Measurements from ENCODE around the gene B3GNT4.
"Not testable (repeated sequence)": the region's sequence is repeated elsewhere in the genome, so short reads cannot be mapped to it uniquely, and the experiment has no call there.

B3GNT4 gene

DNA sequence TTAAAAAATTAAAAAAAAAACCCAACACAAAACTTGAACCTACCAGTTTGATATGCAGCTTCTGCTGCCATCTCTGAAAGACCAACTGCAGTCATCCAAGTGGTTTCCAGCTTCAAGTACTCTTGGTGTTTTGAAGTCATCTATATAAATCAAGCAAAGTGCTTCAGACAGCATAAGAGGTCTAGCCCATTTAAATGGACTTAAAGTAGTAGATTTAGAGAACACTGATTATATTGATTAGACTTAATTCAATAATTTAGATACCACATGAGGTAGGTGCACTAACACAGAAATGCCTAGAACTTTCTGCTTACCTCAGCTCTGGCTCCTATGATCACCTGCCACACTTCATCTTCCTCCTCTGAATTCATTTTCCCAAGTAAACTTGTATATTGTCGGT, 12.9 kb downstream of the B3GNT4 start:
- DNase-seq (ENCODE audit: low read depth): no peak

DNA sequence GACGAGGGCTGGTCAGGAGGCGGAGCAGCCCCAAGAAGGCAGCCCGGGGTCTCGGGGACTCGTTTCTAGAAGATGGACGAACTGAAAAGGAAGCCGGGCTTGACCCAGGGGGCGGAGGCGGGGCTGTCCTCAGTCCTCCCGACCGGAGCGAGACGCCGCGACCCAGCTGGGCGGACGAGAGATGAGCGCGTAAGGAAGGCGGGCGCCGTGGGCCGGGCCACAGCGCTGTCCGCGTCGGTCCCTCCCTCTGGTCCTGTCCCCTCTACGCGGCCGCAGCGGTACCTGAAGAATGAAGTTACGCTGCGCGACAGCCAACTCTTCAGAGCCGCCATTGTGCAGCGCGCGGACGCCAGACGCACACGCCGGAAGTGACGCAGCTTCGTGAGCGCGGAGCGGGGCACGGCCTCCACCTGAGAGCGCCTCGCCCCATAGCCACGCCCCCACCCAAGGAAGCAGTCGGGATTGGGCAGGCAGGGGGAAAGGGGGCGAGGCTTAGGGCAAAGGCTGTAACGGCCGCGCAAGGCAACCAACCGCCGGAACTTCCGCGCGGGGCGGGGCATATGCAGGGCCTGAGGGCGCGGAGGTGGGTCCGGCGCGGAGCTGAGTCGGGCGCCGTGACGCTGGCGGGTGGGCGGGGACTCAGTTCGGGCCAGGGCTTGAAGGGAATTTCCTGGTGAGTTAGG, 22.3 kb downstream of the B3GNT4 start, which contains the start of gene DIABLO:
Gene DIABLO (minus strand): TSS at position 370 of the 683 bp plus-strand sequence. CDS start 38 bp downstream, at position 332.
- peak; percentile 91 for DNase-seq (ENCODE audit: low read depth)

DNA sequence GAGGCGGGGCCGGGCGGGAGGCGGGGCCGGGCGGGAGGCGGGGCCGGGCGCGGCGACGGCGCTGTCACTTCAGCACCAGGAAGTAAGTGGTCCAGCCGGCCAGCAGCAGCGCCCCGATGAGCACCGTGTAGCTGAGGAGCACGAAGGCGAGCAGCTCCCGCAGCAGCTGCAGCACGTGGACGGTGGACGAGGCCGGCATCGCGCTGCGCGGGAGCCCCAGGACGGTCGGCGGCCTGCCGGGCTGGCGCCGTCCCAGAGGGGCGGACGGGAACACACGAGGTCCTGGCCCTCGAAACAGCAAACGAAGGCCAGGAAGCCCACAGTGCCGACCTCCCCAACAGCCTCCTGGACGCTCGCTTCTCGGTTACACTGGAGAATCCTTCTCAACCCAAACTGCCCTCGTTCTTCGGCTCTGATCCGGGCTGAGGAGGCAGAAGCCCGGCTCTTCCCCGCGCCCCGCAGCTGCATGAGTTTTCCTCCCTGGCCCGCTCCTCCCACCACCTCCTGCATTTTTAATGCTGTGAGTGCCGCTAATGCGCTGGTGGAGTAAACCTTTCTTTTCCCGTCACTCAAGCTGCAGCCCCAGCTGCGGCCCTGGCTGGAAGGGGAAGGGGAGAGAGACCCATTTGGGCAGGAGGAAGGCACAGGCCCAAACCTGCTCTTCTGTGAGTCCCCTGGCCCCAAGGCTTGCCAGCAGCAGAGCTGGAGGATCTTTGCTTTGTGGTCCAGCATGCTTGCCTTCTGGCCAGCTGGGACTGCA, 23.0 kb downstream of the B3GNT4 start:
- DNase-seq (ENCODE audit: low read depth): no peak

DNA sequence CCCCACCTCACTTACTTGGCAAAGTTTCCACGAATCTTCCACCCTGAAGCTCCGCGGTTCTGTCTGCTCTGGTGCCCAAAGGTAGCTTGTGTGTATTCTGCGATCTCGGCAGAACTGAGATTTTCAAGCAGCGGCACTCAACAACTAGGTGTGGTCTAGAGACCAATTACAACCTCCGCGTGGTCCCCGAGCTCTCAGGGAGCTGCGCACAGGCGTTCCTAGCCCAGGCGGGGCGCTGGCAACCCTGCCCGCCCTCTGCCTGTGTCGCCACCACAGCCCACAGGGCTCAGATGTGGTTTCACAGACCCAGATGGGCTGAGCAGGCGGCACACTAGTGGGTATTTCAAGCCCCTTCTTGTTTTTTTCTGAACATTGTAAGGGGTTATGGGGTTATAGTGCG, 23.8 kb downstream of the B3GNT4 start:
- DNase-seq (ENCODE audit: low read depth): no peak

DNA sequence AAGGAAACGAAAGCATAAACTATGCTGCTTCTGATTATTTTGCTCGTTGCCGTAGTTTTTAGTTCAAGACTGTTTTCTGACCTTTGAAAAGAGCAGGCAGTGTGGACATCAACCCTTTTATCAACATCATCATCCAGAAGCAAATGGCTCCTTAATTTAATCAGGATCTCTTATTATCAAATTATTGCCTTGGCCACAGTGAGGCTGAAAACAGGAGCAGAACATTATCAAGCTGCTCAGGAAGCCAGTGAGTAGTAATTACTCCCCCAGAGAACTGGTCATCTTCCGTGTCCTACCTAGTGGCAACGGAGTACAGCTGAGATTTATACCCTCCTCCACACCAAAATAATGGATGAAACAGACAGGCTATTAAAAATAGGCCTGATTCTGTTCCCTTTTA, 24.6 kb downstream of the B3GNT4 start:
- no peak for DNase-seq (ENCODE audit: low read depth)

DNA sequence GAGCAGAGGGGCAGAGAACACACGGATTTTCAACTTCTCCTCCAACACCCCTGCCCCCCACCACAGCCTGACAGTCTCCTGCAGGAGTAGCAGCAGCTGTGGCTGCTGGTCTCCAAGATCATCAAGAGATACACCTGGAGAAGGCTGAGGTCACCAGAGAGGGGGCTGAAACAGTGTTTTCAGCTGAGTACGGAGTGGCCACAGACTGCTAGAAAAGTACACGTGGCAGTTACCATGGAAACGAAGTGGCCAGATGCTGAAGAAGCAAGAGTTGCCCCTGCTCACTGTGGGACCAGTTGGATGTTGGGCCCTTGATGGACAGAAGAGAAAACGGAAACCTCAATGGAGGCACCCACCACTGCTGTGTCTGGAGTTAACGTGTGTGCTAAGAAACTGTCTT, 27.3 kb downstream of the B3GNT4 start:
- no peak for DNase-seq (ENCODE audit: low read depth)

DNA sequence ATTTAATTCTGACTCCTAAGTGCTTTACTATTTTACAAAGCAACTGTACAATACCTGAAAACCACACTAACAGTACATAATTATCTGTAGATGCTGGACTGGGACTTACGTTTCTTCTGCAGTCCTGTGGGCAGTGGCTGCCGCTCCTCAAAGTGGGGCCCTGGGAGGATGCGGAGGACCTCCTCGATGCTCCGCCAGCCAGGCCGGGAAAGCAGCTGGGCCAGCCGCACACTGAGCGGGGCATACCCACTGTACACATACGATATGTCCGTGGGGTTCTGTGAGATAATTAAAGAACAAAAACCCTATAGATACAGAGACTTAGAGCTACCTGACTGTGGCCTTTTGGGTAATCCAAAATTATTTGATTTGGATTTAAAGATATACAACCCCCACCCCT, 29.2 kb downstream of the B3GNT4 start:
- DNase-seq (ENCODE audit: low read depth): no peak

DNA sequence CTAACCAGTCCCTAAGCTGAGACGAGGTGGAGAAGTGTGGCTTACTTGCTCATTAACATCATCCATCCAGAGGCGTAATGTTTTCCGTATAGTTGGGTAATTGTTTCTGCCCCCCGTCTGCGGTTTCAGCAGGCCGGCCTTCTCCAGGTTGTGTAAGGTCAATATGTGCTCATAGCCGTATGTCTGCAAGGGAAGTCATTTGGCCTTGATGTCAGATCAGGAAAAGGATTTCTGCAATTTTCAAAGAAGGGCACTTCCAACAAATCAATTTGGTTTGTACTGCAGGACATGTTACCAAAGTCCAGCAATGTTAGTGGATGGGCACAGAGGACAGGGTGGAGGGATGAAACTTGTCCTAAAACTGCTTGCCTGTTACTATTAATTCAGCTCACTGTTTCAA, 32.2 kb downstream of the B3GNT4 start:
- no peak for DNase-seq (ENCODE audit: low read depth)

DNA sequence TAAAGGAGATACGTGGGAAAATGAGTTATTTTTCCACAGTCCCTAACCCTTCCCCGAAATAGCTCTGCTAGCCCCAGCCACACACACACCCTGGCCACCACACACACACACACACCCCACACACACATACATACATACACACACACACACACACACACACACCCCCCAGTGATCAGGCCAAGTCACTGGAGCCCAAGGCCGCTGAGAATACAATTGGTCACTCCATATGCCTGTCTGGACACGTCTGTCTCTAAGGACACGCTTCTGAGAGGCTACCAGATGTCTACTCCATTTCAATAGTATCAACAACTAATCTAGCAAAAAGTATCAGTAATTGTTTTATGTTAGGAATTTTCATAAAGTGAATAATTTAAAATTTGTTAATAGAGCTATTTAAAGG, 35.4 kb downstream of the B3GNT4 start:
- no peak for DNase-seq (ENCODE audit: low read depth)

DNA sequence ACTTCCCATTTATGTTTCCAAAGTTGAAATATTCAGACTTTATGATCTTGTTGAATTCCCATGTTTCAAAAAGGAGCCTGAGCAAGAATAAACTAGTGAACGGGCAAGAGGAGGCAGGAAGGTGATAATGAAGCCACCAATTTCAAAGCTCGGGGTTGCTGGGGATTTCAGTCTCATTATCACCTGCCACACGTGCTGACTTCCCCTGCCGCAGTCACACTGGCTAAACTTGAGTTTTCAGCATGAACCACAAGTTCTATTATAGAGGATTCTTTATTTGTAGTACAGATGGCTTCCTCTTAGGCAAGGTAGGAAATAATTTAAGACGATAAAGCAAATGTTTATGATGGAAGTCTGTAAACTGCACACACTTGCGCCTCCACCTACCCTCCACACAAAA, 40.5 kb downstream of the B3GNT4 start:
- no peak for DNase-seq (ENCODE audit: low read depth)

DNA sequence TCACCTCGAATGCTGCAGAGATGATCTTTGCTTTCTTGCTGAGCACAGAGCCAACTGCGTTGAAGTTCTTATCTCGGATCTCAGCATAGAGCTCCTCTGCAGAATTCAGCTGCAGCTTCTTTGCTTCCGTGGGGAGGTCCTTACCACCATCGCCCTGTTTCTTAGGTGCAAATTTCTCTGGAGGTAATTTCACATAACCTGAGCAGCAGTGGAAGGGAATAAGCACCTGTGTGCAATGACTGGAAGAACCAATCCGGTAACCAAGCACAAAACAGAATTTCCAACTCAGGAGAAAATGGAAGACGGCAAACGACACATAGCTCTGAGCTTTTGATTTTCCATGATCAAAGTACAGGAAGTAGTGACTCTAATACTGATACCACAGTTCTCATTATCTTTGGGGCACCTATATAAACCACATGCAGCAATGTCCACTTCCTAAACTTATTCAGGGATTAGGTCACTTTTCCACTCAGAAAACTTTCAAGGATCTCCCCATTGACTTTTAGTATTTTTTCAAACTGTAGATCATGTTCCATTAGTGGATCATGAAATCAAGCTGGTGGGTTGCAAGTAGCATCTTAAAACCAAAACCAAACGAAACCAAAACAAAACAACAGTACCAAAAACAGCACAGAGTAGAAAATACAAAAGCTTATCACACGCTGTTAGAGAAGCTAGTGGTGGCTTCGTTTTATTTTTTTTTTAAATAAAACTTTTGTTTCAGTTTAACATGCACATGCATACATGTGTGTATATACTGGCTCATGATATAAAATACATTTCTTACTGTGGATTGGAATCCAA, 41.3 kb downstream of the B3GNT4 start:
- no peak for DNase-seq (ENCODE audit: low read depth)

DNA sequence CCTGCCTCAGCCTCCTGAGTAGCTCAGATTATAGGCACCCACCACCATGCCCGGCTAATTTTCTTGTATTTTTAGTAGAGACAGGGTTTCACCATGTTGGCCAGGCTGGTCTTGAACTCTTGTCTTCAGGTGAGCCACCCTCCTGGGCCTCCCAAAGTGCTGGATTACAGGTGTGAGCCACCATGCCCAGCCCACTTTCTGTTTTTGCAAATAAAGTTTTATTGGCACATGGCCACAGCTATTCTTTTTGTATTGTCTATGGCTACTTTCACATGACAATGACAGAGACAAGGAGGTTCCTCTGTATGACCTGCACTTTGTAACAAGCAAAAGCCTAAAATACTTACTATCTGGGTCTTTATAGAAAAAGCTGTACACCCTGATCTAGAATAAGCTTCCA, 42.0 kb downstream of the B3GNT4 start:
- DNase-seq (ENCODE audit: low read depth): no peak

DNA sequence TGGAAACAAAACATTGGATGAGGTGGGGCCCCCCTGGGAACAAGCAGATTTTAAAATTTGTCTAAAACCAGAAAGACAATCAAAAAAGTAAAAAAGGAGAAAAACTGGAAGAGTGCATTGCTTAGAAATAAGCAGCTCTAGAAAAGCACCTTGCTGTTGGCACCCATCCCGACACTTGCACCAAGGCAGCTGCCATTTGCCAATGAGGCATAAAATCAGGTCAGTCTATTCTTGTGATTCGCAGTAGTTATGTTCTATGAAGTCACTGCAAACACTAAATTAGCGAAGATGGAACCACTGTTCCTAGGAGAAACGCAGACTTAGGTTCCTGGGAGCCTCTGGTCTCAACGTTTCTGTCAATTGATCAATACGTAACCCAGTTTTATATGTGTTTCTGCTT, 46.5 kb downstream of the B3GNT4 start:
- no peak for DNase-seq (ENCODE audit: low read depth)

DNA sequence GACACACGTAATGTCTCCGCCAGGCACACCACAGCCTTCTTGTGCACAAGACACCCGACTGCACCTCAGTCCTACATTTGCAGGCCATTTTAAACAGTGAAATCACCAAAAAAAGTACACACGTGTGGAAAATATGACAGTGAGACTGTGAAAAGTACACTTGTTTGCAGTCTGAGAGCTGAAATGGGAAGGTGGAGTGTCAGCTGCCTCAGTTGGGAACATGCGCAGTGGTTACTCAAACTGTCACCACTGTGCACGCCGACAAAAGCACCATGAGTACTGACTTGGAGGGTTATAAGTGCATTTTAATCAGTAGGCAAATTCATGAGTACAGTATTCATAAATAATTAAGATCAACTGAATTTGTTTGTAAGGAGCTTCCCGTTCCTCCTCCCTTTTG, 47.0 kb downstream of the B3GNT4 start:
- no peak for DNase-seq (ENCODE audit: low read depth)

DNA sequence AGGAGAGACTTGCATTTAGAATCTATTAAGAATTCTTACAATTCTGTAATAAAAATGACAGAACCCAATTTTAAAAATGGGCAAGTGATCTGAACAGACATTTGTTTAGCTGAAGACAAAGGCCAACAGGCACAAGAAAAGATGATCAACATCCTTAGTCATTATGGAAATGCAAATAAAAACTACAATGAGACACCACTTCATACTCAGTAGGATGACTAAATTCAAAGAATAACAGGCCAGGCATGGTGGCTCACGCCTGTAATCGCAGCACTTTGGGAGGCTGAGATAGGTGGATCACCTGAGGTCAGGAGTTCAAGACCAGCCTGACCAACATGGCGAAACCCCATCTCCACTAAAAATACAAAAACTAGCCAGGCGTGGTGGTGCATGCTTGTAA, 55.0 kb downstream of the B3GNT4 start:
- DNase-seq (ENCODE audit: low read depth): not testable (repeated sequence)
